GM18951 (cell line): Measurements from ENCODE around the gene ATP6V0D1.

Source experiments
- POLR2A ChIP-seq: IDR thresholded peaks from 4 replicates; pipeline ENCODE4 v1.6.1; 2011; ENCODE audit warnings: mild to moderate bottlenecking; ENCODE audit not compliant: insufficient read length, insufficient read depth; ENCODE audit errors: extremely low read depth
- in situ Hi-C: fragments of 300-500 bp; cut with MboI; formaldehyde crosslinking; loops from one replicate; pipeline ENCODE4 v1.12.0; 2022; ENCODE audit warnings: low sequenced_read_pairs, mixed read lengths, inconsistent platforms; ENCODE audit not compliant: unreplicated experiment

Gene ATP6V0D1

GRCh38 chr16:67441271-67441753, 39.6 kb downstream of the ATP6V0D1 start:
- no peak for TF ChIP-seq POLR2A
- in situ Hi-C loops, result no loop called here

DNA sequence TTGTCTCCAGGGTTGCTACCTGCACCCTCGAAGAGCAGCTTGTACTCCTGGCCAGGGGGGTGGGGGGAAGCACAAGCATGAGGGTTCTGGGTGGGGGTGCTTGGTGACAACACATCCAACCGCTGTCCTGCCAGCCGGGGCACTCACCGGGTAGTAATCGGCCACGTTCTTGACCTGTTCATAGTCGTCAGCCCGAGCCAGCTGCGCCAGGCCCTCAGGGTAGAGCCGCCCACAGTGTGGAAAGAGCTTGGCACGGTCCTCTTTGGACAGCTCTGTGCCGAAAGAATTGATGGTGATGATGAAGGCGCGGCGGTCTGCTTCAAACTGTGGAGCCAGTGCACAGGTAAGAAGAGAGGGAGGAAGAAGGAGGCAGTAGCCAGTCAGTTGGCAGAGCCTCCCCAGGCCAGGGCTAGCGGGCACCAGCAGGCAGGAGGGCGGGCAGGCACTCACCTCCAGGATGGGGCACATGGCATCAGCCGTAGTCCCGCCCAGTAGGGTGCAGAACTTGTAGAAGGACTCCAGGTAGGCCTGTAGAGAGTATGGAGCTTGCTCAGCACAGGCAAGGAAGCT, 42.0 kb downstream of the ATP6V0D1 start:
- no peak for TF ChIP-seq POLR2A
- in situ Hi-C loops, result no loop called here

DNA sequence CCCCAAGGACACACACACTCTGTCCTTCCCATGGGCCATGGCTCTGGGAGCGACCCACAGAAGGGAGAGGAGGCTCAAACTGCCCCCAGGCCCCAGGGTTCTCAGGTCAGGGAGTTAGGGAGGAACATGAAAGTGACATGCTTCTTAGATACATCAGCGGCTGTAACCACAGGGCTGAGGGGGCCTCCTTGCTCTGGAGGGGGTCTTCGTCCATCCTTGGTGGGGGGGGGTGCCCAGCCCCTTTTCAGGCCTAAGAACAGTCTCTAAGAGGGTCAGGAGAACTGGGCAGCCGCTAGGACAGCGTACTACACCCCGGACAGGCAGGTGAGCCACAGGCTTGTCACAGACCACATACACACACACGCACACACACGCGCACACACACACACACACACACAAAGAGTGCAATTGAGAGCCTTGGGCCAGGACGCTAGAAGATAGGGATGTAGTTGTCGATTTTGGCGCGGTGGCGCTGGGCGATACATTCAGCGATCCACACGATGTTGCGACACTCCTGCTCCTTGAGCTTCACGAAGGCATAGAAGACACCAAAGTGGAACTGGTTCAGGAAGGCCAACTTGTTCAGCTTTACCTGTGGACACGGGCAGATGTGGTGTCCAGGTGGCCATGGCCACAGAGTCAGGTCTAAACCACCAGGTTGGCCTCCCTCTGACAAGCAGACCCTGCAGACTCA, 42.7 kb downstream of the ATP6V0D1 start:
- no peak for TF ChIP-seq POLR2A
- in situ Hi-C loops, result no loop called here

GRCh38 chr16:67437513-67437912, 43.4 kb downstream of the ATP6V0D1 start:
- in situ Hi-C loops, result no loop called here
- no peak for TF ChIP-seq POLR2A

GRCh38 chr16:67436640-67437193, 44.2 kb downstream of the ATP6V0D1 start:
- TF ChIP-seq POLR2A, result no peak
- in situ Hi-C loops, result no loop called here

DNA sequence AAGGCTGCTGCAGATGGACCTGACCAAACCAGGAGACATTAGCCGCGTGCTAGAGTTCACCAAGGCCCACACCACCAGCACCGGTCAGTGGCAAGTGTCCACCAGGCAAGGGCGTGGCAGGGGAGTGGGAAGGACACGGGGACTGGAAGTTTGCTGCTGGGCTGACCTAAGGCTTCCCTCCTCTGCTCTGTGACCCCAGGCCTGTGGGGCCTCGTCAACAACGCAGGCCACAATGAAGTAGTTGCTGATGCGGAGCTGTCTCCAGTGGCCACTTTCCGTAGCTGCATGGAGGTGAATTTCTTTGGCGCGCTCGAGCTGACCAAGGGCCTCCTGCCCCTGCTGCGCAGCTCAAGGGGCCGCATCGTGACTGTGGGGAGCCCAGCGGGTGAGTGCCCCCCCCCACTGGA, 45.2 kb downstream of the ATP6V0D1 start:
- in situ Hi-C loops, result no loop called here
- TF ChIP-seq POLR2A, result no peak

GRCh38 chr16:67433131-67433719, 47.7 kb downstream of the ATP6V0D1 start:
- in situ Hi-C loops, result no loop called here
- no peak for TF ChIP-seq POLR2A

DNA sequence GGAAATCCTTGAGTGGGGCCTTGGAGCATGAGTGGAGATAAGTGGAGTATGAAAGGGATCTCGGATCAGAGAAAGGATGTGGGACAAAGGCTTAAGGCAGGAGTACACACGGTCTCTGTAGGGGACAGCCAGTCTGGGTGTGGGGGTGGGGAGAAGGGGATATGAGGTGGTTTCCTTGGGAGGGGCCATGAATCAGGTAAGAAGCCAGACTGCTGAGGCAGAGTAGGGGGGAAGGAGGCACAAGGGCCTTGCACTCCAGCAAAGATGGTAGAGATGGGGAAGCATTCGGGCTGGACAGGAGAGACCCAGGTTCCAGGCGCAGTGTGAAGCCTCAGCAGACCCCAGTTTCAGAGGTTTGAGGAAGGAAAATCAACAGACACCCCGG, 48.5 kb downstream of the ATP6V0D1 start:
- no peak for TF ChIP-seq POLR2A
- in situ Hi-C loops, result no loop called here

GRCh38 chr16:67431775-67432505, 49.0 kb downstream of the ATP6V0D1 start:
- in situ Hi-C loops, result no loop called here
- no peak for TF ChIP-seq POLR2A

DNA sequence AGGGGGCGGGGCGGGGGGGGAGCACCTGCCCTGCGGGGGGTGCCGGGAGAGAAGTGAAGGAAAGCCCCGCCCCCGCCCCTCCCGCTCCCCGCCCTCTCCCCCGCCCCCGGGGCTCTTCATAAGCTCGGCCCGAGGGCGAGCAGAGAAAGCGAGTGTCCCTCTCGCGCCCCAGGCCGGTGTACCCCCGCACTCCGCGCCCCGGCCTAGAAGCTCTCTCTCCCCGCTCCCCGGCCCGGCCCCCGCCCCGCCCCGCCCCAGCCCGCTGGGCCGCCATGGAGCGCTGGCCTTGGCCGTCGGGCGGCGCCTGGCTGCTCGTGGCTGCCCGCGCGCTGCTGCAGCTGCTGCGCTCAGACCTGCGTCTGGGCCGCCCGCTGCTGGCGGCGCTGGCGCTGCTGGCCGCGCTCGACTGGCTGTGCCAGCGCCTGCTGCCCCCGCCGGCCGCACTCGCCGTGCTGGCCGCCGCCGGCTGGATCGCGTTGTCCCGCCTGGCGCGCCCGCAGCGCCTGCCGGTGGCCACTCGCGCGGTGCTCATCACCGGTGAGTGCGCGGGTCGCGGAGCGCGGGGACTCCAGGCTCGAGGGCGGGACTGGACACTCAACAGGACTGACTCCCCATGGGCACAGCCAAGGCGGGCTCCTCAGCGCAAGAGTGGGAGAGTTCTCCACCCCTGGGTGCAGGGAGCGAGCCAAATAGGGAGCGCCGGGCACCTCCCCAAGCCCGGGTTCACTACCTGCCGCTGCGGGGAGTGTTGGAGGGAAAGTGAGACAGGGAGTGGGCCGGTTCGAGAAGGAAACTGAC, 49.8 kb downstream of the ATP6V0D1 start, which contains the start of gene HSD11B2:
Gene HSD11B2, plus strand, starts transcription at position 145 of the 798 bp plus-strand sequence. Its CDS starts 128 bp downstream, at position 273.
- TF ChIP-seq POLR2A, result no peak
- in situ Hi-C loops, result no loop called here

DNA sequence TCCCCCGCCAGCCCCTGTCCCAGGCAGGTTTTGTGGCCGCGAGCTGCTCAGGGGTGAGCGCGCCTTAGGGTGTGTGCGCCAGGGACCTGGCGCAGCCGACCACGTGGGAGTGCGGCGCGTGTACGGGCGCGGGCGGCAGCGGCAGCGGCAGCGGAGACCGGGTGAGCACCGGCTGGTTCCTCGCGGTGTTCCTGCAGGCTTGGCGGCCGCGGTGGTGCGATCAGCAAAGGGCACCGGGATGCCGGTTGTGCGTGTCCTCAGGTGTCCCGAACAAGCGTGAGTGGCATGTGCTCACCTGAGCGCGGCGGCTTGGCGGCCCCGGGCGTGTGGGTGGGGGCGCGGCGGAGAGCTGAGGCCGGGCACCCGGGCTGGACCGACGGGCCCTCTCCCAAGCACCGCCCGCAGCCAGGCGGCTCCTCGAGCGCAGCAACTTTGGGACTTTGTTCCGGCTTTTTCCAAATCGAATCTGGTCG, 50.4 kb downstream of the ATP6V0D1 start:
- in situ Hi-C loops, result no loop called here
- TF ChIP-seq POLR2A, result no peak

DNA sequence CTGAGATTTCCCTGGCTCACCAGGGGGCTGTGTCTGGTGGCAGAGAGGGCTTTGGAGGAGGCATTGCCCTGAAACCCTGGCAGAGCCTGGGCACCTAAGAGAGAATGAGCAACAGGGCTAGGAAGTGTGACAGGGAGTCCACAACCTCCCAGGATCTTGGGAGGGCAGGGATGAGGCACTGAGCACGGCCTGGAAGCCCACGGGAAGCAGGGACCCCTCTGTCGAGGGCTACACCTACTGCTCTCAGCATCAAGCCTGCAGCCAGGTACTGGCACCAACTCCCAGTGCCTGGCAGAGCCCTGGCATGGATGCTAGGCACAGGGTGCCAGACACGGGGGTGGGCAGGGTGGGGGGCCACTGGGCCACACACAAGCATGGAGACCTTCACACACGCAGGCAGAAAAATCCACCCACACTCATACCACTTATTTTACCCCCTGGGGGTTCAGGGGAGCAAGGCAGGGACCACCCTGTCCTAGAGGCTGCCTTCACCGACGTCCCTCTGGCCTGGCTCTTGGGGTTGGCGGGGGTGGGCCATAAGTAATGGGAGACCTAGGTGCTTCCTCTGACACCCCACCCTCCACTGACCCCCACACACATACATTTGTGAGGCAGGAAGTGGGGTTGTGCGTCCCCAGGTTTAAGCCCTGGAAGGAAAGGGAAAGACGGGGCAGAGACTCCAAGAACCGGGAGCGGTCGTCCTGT, 51.0 kb downstream of the ATP6V0D1 start:
- no peak for TF ChIP-seq POLR2A
- in situ Hi-C loops, result no loop called here
